Measurements from ENCODE around the gene IKZF2.

GRCh38 chr2:212957624-212958023 lies 193.8 kb downstream of the IKZF2 start:
- TF ChIP-seq CTCF (IDR thresholded peaks at IDR 0.05) (no peak), POLR2AphosphoS5 (IDR thresholded peaks at IDR 0.05; ENCODE audit: low read depth, low read length) (no peak), REST (IDR thresholded peaks at IDR 0.05; ENCODE audit: insufficient read depth in 1 of 2, low read depth in 2 of 2, low read length in 1 of 2) (no peak)
